CD14-positive monocyte (primary cell): ENCODE results near the gene BCCIP. TPM values are rescaled to one million over a fixed set of nuclear protein-coding genes. Genes with fewer than 3 reads are reported as not detected.

ENCODE experiments used
- DNase-seq, 3 donors: peaks; one replicate each; pipeline ENCODE4 v3.0.0-alpha.2; 2011 to 2022
- H2AFZ ChIP-seq: 2 replicates; pipeline ENCODE4 v1.6.0; 2012; ENCODE audit warnings: mild to moderate bottlenecking, low read depth, low read length, inconsistent platforms; ENCODE audit not compliant: insufficient read depth, poor library complexity, severe bottlenecking
- H3K27ac ChIP-seq, 2 donors: 1 replicate in 1 of 2; 2 replicates in 1 of 2; pipeline ENCODE4 v1.5.1; 2012 to 2013; ENCODE audit warnings: low read length in 2 of 2, control low read depth in 1 of 2, inconsistent platforms in 1 of 2, low read depth in 1 of 2, mild to moderate bottlenecking in 1 of 2
- H3K27me3 ChIP-seq, 2 donors: one replicate each; pipeline versions ENCODE4 v1.6.0 to v1.6.1; 2011 to 2013; ENCODE audit warnings: low read length in 2 of 2; ENCODE audit not compliant: control insufficient read depth in 2 of 2, insufficient read depth in 2 of 2
- H3K36me3 ChIP-seq, 2 donors: replicated peaks in 1 of 2; 1 replicate in 1 of 2; 2 replicates in 1 of 2; pipeline versions ENCODE4 v1.5.1 to v1.6.1; 2012 to 2013; ENCODE audit warnings: low read length in 2 of 2, control low read depth in 1 of 2, inconsistent platforms in 1 of 2, mild to moderate bottlenecking in 1 of 2; ENCODE audit not compliant: insufficient read depth in 2 of 2, control insufficient read depth in 1 of 2
- H3K4me1 ChIP-seq, 2 donors: 1 replicate in 1 of 2; 2 replicates in 1 of 2; pipeline versions ENCODE4 v1.5.1 to v1.6.1; 2012 to 2013; ENCODE audit warnings: low read length in 2 of 2, control low read depth in 1 of 2, inconsistent platforms in 1 of 2, mild to moderate bottlenecking in 1 of 2, moderate library complexity in 1 of 2; ENCODE audit not compliant: insufficient read depth in 2 of 2, control insufficient read depth in 1 of 2
- H3K4me2 ChIP-seq: replicated peaks from 2 replicates; pipeline ENCODE3; 2012; ENCODE audit warnings: low read length, moderate library complexity, mild to moderate bottlenecking; ENCODE audit not compliant: poor library complexity, severe bottlenecking; ENCODE audit errors: extremely low read depth
- H3K4me3 ChIP-seq, 3 experiments: fragments of 200-600 bp in 1 of 3; sonication (generic) in 1 of 3; replicated peaks in 1 of 3; 1 replicate in 2 of 3; 2 replicates in 1 of 3; pipeline ENCODE4 v1.5.1; 2011 to 2013; ENCODE audit warnings: low read length in 3 of 3, mild to moderate bottlenecking in 3 of 3, control low read depth in 2 of 3, low read depth in 2 of 3, inconsistent platforms in 1 of 3, moderate library complexity in 1 of 3
- H3K79me2 ChIP-seq: 2 replicates; pipeline ENCODE4 v1.6.0; 2012; ENCODE audit warnings: mild to moderate bottlenecking, control low read depth, inconsistent platforms, low read length, moderate library complexity; ENCODE audit not compliant: insufficient read depth
- H3K9ac ChIP-seq: 2 replicates; pipeline ENCODE4 v1.6.0; 2017; ENCODE audit warnings: low read length, mild to moderate bottlenecking; ENCODE audit not compliant: insufficient read depth, poor library complexity, severe bottlenecking
- H3K9me3 ChIP-seq, 2 donors: replicated peaks in 1 of 2; 1 replicate in 1 of 2; 2 replicates in 1 of 2; pipeline versions ENCODE4 v1.5.1 to v1.6.1; 2012 to 2013; ENCODE audit warnings: low read length in 2 of 2, control low read depth in 1 of 2; ENCODE audit not compliant: control insufficient read depth in 1 of 2, insufficient read depth in 1 of 2
- H4K20me1 ChIP-seq: 2 replicates; pipeline ENCODE4 v1.6.0; 2012; ENCODE audit warnings: mild to moderate bottlenecking, low read length, control low read depth, moderate library complexity; ENCODE audit not compliant: insufficient read depth
- H3K27ac Mint-ChIP-seq, 7 donors: one replicate each; pipeline ENCODE4 v1.8.0; 2020; ENCODE audit warnings: mild to moderate bottlenecking in 7 of 7, mixed read lengths in 7 of 7, moderate library complexity in 6 of 7, inconsistent platforms in 2 of 7
- H3K27me3 Mint-ChIP-seq, 3 donors: one replicate each; pipeline ENCODE4 v1.8.0; 2021 to 2022; ENCODE audit warnings: low read depth in 3 of 3, mild to moderate bottlenecking in 3 of 3, mixed read lengths in 3 of 3, moderate library complexity in 3 of 3, inconsistent platforms in 1 of 3
- H3K36me3 Mint-ChIP-seq, 2 donors: one replicate each; pipeline ENCODE4 v1.8.0; 2020; ENCODE audit warnings: mixed read lengths in 2 of 2, inconsistent platforms in 1 of 2, mild to moderate bottlenecking in 1 of 2
- H3K4me1 Mint-ChIP-seq: one replicate; pipeline ENCODE4 v1.8.0; 2020; ENCODE audit warnings: mild to moderate bottlenecking, mixed read lengths
- H3K4me3 Mint-ChIP-seq, 2 donors: one replicate each; pipeline ENCODE4 v1.8.0; 2020; ENCODE audit warnings: mild to moderate bottlenecking in 2 of 2, mixed read lengths in 2 of 2, moderate library complexity in 1 of 2
- H3K9me3 Mint-ChIP-seq, 7 donors: one replicate each; pipeline ENCODE4 v1.8.0; 2020 to 2022; ENCODE audit warnings: mixed read lengths in 7 of 7, mild to moderate bottlenecking in 6 of 7, moderate library complexity in 6 of 7, inconsistent platforms in 2 of 7
- CTCF ChIP-seq: fragments of 200-600 bp; IDR thresholded peaks from one replicate; pipeline ENCODE4 v1.8.0; 2022; ENCODE audit warnings: antibody characterized with exemption, mild to moderate bottlenecking
- WGBS: methylation state at CpG from one replicate; pipeline ENCODE4 v1.1.5; 2013; ENCODE audit warnings: missing lambda C conversion rate; ENCODE audit not compliant: insufficient coverage; 5-methylcytosine and 5-hydroxymethylcytosine counted together
- intact Hi-C, 2 donors: fragments of 100-400 bp; cut with micrococcal nuclease; formaldehyde crosslinking; loops; one replicate each; pipeline versions ENCODE4 v1.15.0 to v1.15.1; 2023
- polyA plus RNA-seq, 3 donors: library from polyadenylated mRNA; depleted of rRNA in 1 of 3; unstranded in 2 of 3; stranded (reverse) in 1 of 3; fragments of 300-500 nt in 2 of 3; fragments of >200 nt in 1 of 3; fragmentation: Illumina TruSeq in 2 of 3; gene quantifications; 1 replicate in 2 of 3; 2 replicates in 1 of 3; pipeline ENCODE4 v1.2.3, GENCODE V29; 2012 to 2021

The BCCIP gene
- polyA plus RNA-seq, 3 donors = 16.0 to 61.7 (median 59.3) TPM

GRCh38 chr10:125785791-125786190 is 37.6 kb upstream of the BCCIP start:
- Histone ChIP-seq H3K4me3 (no peak overlapping the region), H3K36me3 (peaks cover 8 to 29% of the 10 kb centered on the region in 2 donors), H3K4me2 (no peak overlapping the region), H4K20me1 (no peaks in the 10 kb centered on the region), H3K79me2 (no peaks in the 10 kb centered on the region), H3K9ac (no peak overlapping the region), H3K4me1 (no peaks in the 10 kb centered on the region), H3K27me3 (no peaks in the 10 kb centered on the region), H2AFZ (no peak overlapping the region), H3K9me3 (no peaks in the 10 kb centered on the region), H3K27ac (no peak overlapping the region)
- 100% methylated on average over 1 of the region's 9 CpGs for WGBS
- no peak overlapping the region for H3K4me3 Mint-ChIP-seq
- no peaks in the 10 kb centered on the region for H3K9me3 Mint-ChIP-seq
- no peak for DNase-seq
- no peak overlapping the region for H3K27ac Mint-ChIP-seq
- TF ChIP-seq CTCF = no peak
- H3K36me3 Mint-ChIP-seq = peaks cover 25 to 26% of the 10 kb centered on the region in 2 donors
- peaks cover 0 to 3% (median 1%) of the 10 kb centered on the region in 3 donors for H3K27me3 Mint-ChIP-seq
- H3K4me1 Mint-ChIP-seq = peaks cover 2% of the 10 kb centered on the region
- intact Hi-C loops = no loop called here

GRCh38 chr10:125788156-125789034 is 35.0 kb upstream of the BCCIP start:
- H3K4me3 Mint-ChIP-seq = no peak overlapping the region
- H3K27ac ChIP-seq = no peak overlapping the region

More at GRCh38 chr10:125788156-125789034, 35.0 kb upstream of the BCCIP start:
- Histone ChIP-seq H4K20me1 (no peaks in the 10 kb centered on the region), H3K9me3 (no peaks in the 10 kb centered on the region), H3K36me3 (peaks cover 21 to 47% of the 10 kb centered on the region in 2 donors), H2AFZ (no peak overlapping the region), H3K9ac (no peak overlapping the region), H3K4me1 (no peaks in the 10 kb centered on the region), H3K79me2 (no peaks in the 10 kb centered on the region), H3K4me2 (no peak overlapping the region), H3K4me3 (no peak overlapping the region), H3K27me3 (no peaks in the 10 kb centered on the region)
- Mint-ChIP-seq H3K27me3 (peaks cover 0 to 2% (median 2%) of the 10 kb centered on the region in 3 donors), H3K36me3 (peaks cover 40 to 45% of the 10 kb centered on the region in 2 donors), H3K9me3 (no peaks in the 10 kb centered on the region), H3K27ac (no peak overlapping the region), H3K4me1 (peaks cover 2% of the 10 kb centered on the region)
- no peak for TF ChIP-seq CTCF
- intact Hi-C loops = no loop called here
- WGBS = 77% methylated on average over 16 of the region's 17 CpGs
- no peak for DNase-seq
